ENCODE data around the gene MAP3K14. TPM values are rescaled to one million over a fixed set of nuclear protein-coding genes. Genes with fewer than 3 reads are reported as not detected.

Gene MAP3K14
- total and polyA plus RNA-seq, 10 of the 15 experiments (the other 5 are each of a cell fraction or from before 2014, with no cell fraction given), result 2.1 to 33.3 (median 19.7) TPM

DNA sequence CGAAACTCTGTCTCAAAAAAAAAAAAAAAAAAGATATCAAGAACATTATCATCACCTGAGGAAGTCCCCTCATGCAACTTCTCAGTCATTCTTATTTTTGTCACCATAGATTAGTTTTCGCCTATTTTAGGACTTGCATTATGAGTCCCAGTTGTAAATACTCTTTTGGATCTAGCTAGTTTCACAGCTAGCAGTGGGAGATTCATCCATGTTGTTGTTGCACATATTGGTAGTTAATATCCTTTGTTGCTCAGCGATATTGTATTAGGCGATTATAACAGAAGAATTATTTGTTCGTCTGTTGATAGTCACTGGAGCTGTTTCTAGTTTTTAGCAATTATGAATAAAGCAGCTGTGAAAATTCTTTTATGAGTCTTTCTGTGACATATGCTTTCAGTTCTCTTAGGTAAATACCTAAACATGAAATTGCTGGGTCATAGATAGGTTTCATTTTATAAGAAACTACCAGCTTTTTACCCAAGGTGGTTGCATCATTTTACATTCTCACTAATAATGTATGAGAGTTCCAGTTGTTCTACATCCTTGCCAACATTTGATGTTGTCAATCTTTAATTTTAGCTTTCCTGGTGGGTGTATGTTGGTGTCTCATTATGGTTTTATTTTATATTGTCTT, 40.7 kb upstream of the MAP3K14 start (continued):
- TF ChIP-seq PAX5 (IDR thresholded peaks at IDR 0.05; ENCODE audit: borderline replicate concordance, low read depth, low read length) (0 out of 2 replicates have a peak, but pooled peaks have one; percentile 29), TCF7 (IDR thresholded peaks at IDR 0.05; ENCODE audit: borderline replicate concordance) (peak; percentile 36; the same call in 1 of the 2 replicates), RAD21 (IDR thresholded peaks at IDR 0.05; ENCODE audit: insufficient read depth, low read depth, low read length) (peak; percentile 14; the same call in 1 of the 2 replicates), ZSCAN29 (IDR thresholded peaks at IDR 0.05) (no peak), BCL11A (IDR thresholded peaks at IDR 0.05; ENCODE audit: low read depth, low read length) (peak; percentile 66; the same call in 1 of the 2 replicates), POU2F2 (IDR thresholded peaks at IDR 0.05; ENCODE audit: borderline replicate concordance, low read depth, low read length) (no peak), RCOR1 (conservative IDR thresholded peaks at IDR 0.05; ENCODE audit: low read depth, low read length) (no peak), KDM1A (IDR thresholded peaks at IDR 0.05; ENCODE audit: borderline replicate concordance) (no peak), ZNF384 (IDR thresholded peaks at IDR 0.05; ENCODE audit: borderline replicate concordance, low read depth, low read length) (peak; percentile 52; the same call in 1 of the 2 replicates), NRF1 (conservative IDR thresholded peaks at IDR 0.05; ENCODE audit: low read depth, low read length) (no peak), ZNF24 (IDR thresholded peaks at IDR 0.05) (0 out of 2 replicates have a peak, but pooled peaks have one; percentile 35), ZBED1 (IDR thresholded peaks at IDR 0.05; ENCODE audit: borderline replicate concordance) (peak; percentile 67; the same call in 1 of the 2 replicates), ESRRA (IDR thresholded peaks at IDR 0.05; ENCODE audit: low read length) (no peak), SIN3A (IDR thresholded peaks at IDR 0.05; ENCODE audit: low read depth, low read length) (no peak), CREB1 (IDR thresholded peaks at IDR 0.05; ENCODE audit: low read depth) (peak; percentile 95)
- TF ChIP-seq, protein P1, sequence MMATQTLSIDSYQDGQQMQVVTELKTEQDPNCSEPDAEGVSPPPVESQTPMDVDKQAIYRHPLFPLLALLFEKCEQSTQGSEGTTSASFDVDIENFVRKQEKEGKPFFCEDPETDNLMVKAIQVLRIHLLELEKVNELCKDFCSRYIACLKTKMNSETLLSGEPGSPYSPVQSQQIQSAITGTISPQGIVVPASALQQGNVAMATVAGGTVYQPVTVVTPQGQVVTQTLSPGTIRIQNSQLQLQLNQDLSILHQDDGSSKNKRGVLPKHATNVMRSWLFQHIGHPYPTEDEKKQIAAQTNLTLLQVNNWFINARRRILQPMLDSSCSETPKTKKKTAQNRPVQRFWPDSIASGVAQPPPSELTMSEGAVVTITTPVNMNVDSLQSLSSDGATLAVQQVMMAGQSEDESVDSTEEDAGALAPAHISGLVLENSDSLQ (IDR thresholded peaks at IDR 0.05), result no peak
- TF ChIP-seq, protein P2, sequence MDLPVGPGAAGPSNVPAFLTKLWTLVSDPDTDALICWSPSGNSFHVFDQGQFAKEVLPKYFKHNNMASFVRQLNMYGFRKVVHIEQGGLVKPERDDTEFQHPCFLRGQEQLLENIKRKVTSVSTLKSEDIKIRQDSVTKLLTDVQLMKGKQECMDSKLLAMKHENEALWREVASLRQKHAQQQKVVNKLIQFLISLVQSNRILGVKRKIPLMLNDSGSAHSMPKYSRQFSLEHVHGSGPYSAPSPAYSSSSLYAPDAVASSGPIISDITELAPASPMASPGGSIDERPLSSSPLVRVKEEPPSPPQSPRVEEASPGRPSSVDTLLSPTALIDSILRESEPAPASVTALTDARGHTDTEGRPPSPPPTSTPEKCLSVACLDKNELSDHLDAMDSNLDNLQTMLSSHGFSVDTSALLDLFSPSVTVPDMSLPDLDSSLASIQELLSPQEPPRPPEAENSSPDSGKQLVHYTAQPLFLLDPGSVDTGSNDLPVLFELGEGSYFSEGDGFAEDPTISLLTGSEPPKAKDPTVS (IDR thresholded peaks at IDR 0.05; ENCODE audit: low read depth, low read length), result no peak
- TF ChIP-seq, protein P3, sequence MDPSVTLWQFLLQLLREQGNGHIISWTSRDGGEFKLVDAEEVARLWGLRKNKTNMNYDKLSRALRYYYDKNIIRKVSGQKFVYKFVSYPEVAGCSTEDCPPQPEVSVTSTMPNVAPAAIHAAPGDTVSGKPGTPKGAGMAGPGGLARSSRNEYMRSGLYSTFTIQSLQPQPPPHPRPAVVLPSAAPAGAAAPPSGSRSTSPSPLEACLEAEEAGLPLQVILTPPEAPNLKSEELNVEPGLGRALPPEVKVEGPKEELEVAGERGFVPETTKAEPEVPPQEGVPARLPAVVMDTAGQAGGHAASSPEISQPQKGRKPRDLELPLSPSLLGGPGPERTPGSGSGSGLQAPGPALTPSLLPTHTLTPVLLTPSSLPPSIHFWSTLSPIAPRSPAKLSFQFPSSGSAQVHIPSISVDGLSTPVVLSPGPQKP (IDR thresholded peaks at IDR 0.05; ENCODE audit: low read depth, low read length), result no peak
- TF ChIP-seq, protein P4, sequence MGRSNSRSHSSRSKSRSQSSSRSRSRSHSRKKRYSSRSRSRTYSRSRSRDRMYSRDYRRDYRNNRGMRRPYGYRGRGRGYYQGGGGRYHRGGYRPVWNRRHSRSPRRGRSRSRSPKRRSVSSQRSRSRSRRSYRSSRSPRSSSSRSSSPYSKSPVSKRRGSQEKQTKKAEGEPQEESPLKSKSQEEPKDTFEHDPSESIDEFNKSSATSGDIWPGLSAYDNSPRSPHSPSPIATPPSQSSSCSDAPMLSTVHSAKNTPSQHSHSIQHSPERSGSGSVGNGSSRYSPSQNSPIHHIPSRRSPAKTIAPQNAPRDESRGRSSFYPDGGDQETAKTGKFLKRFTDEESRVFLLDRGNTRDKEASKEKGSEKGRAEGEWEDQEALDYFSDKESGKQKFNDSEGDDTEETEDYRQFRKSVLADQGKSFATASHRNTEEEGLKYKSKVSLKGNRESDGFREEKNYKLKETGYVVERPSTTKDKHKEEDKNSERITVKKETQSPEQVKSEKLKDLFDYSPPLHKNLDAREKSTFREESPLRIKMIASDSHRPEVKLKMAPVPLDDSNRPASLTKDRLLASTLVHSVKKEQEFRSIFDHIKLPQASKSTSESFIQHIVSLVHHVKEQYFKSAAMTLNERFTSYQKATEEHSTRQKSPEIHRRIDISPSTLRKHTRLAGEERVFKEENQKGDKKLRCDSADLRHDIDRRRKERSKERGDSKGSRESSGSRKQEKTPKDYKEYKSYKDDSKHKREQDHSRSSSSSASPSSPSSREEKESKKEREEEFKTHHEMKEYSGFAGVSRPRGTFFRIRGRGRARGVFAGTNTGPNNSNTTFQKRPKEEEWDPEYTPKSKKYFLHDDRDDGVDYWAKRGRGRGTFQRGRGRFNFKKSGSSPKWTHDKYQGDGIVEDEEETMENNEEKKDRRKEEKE (IDR thresholded peaks at IDR 0.05), result no peak
- TF ChIP-seq, protein P5, sequence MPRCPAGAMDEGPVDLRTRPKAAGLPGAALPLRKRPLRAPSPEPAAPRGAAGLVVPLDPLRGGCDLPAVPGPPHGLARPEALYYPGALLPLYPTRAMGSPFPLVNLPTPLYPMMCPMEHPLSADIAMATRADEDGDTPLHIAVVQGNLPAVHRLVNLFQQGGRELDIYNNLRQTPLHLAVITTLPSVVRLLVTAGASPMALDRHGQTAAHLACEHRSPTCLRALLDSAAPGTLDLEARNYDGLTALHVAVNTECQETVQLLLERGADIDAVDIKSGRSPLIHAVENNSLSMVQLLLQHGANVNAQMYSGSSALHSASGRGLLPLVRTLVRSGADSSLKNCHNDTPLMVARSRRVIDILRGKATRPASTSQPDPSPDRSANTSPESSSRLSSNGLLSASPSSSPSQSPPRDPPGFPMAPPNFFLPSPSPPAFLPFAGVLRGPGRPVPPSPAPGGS (IDR thresholded peaks at IDR 0.05; ENCODE audit: borderline replicate concordance, insufficient read depth, low read depth, low read length, poor library complexity, severe bottlenecking), result no peak

All from GM12878 (cell line).